CD4-positive, alpha-beta T cell treated with Interleukin-4 for 4 hours (primary cell): ENCODE data around the gene CTSD.

Source experiments
- DNase-seq: peaks from one replicate; pipeline ENCODE4 v3.0.0-alpha.2; 2020

Gene CTSD

GRCh38 chr11:1754376-1755150 is 9.2 kb downstream of the CTSD start:
- no peak for DNase-seq

- DNase-seq = no peak
These were observed 9.8 kb downstream of the CTSD start for GRCh38 chr11:1753929-1754305.

- no peak for DNase-seq
These were observed 10.3 kb downstream of the CTSD start for GRCh38 chr11:1753229-1753928.

GRCh38 chr11:1752907-1753228 is 10.9 kb downstream of the CTSD start:
- DNase-seq = no peak

- DNase-seq = no peak
These were observed 11.5 kb downstream of the CTSD start for GRCh38 chr11:1751999-1752906.

GRCh38 chr11:1751531-1751921 is 12.2 kb downstream of the CTSD start:
- DNase-seq = no peak

GRCh38 chr11:1750840-1751530 is 12.7 kb downstream of the CTSD start:
- DNase-seq = no peak

GRCh38 chr11:1750481-1750839 is 13.3 kb downstream of the CTSD start, which contains the start of gene IFITM10:
Gene IFITM10 (minus strand): TSS chr11:1750595. CDS start chr11:1750442, 153 bp downstream.
- DNase-seq = no peak

GRCh38 chr11:1749395-1750351 is 14.1 kb downstream of the CTSD start:
- no peak for DNase-seq

GRCh38 chr11:1748636-1749394 is 14.9 kb downstream of the CTSD start:
- DNase-seq = no peak

- no peak for DNase-seq
These were observed 15.7 kb downstream of the CTSD start for GRCh38 chr11:1747753-1748635.

- DNase-seq = no peak
These were observed 16.6 kb downstream of the CTSD start for GRCh38 chr11:1746956-1747752.

GRCh38 chr11:1746511-1746931 is 17.2 kb downstream of the CTSD start:
- DNase-seq = no peak

- DNase-seq = no peak
These were observed 17.9 kb downstream of the CTSD start for GRCh38 chr11:1745701-1746320.

- DNase-seq = no peak
These were observed 18.6 kb downstream of the CTSD start for GRCh38 chr11:1744891-1745700.

- DNase-seq = no peak
These were observed 19.4 kb downstream of the CTSD start for GRCh38 chr11:1744137-1744886.
